Mucosa of descending colon (tissue), 3 donors: ENCODE results near the gene ACTL7A. TPM values are rescaled to one million over a fixed set of nuclear protein-coding genes. Genes with fewer than 3 reads are reported as not detected.

Experiments used
- ATAC-seq: fragments of 200-7000 bp; cut with Tn5 transposase; one replicate; pipeline ENCODE4 v1.9.1; 2020; ENCODE audit warnings: mild to moderate bottlenecking, moderate library complexity
- DNase-seq, 3 donors: peaks; one replicate each; pipeline ENCODE4 v3.0.0-alpha.2; 2020
- H3K36me3 ChIP-seq: fragments of 200-600 bp; one replicate; pipeline ENCODE4 v1.8.0; 2021; ENCODE audit warnings: low read depth, mild to moderate bottlenecking
- H3K4me1 ChIP-seq: fragments of 200-600 bp; one replicate; pipeline ENCODE4 v1.8.0; 2021; ENCODE audit warnings: low read depth, mild to moderate bottlenecking
- H3K4me3 ChIP-seq: fragments of 200-600 bp; one replicate; pipeline ENCODE4 v1.8.0; 2021; ENCODE audit warnings: mild to moderate bottlenecking
- H3K9me3 ChIP-seq: fragments of 200-600 bp; one replicate; pipeline ENCODE4 v1.8.0; 2021; ENCODE audit warnings: mild to moderate bottlenecking
- intact Hi-C, 2 donors: fragments of 100-400 bp; cut with DNase I in 1 of 2; cut with micrococcal nuclease in 1 of 2; formaldehyde crosslinking; loops; one replicate each; pipeline versions ENCODE4 v1.11.0 to v1.11.1; 2022; cut with DNase I, micrococcal nuclease
- total RNA-seq, 3 donors: library from RNA; stranded (reverse); fragmentation: NEBNext Ultra II Directional in 2 of 3; extraction: Animal tissue kit (Norgen Biotek cat#: 25700) in 2 of 3; gene quantifications; one replicate each; pipeline versions ENCODE4 v1.2.1 to v1.2.4, GENCODE V29; 2021 to 2023
- TF ChIP-seq, protein P1 (sequence below): fragments of 200-600 bp; IDR thresholded peaks from one replicate; pipeline ENCODE4 v1.8.0; 2022; ENCODE audit warnings: antibody characterized with exemption, mild to moderate bottlenecking
- donor health status: DM: no; HTN: no; CAD: no; lungs with moderate emphysema.
- donor health status: DM: no; HTN: no; CAD: no.
- donor health status: DM: no; HTN: yes; CAD: no.

Gene ACTL7A
- total RNA-seq, 3 donors from 2014 or later = not detected

DNA sequence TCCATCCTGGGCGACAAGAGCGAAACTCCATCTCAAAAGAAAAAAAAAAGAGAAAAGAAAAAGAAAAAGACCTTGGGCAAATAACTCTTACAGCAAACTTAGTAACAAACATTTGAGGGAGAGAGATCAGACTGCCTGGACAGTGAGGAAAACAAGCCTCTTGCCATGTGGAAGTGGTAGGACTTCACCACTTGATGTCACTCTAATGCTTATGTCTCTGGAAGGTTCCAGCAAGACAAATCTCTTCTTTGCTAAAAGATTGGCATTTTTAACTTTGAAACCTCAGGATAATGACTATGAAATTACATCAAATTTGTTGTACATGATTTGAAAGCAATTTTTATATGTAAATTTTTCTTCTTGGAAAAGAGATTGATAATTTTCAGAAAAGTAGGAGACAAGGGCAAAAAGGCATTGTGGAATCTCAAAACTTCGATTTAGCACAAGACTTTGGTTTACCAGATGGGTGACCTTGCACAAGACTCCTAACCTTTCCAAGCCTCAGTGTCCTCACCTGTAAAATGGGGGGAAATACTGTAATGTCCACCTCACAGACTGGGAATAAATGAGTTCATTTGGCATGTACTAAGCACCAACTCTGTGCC is 11.7 kb upstream of the ACTL7A start:
- TF ChIP-seq, protein P1, sequence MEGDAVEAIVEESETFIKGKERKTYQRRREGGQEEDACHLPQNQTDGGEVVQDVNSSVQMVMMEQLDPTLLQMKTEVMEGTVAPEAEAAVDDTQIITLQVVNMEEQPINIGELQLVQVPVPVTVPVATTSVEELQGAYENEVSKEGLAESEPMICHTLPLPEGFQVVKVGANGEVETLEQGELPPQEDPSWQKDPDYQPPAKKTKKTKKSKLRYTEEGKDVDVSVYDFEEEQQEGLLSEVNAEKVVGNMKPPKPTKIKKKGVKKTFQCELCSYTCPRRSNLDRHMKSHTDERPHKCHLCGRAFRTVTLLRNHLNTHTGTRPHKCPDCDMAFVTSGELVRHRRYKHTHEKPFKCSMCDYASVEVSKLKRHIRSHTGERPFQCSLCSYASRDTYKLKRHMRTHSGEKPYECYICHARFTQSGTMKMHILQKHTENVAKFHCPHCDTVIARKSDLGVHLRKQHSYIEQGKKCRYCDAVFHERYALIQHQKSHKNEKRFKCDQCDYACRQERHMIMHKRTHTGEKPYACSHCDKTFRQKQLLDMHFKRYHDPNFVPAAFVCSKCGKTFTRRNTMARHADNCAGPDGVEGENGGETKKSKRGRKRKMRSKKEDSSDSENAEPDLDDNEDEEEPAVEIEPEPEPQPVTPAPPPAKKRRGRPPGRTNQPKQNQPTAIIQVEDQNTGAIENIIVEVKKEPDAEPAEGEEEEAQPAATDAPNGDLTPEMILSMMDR = no peak
- Histone ChIP-seq H3K36me3 (no peaks in the 10 kb centered on the region), H3K4me3 (no peak overlapping the region), H3K9me3 (no peaks in the 10 kb centered on the region), H3K4me1 (no peaks in the 10 kb centered on the region)
- DNase-seq (no peak), ATAC-seq (no peak)
- intact Hi-C loops = no loop called here

DNA sequence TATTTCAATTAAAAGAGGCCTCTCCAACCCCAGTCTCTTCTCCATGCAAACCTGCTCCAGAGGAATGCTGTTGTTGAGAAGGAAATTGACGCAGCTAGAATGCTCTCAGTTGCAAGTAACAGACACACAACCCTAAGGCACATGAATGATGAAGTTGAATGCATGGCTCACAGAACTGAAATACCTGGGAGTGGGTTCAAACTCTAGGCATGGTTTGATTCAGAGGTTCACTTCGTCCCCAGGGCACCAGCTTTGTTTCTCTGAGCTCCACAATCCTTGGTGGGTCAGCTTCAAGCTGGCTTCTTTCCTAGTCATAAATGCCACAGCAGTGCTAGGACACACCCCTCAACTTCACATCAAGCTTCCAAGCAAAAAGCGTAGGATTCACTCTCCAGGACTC is 10.9 kb upstream of the ACTL7A start:
- TF ChIP-seq, protein P1 = no peak
- no peak for ATAC-seq
- no peaks in the 10 kb centered on the region for H3K4me1 ChIP-seq
- no peak overlapping the region for H3K4me3 ChIP-seq
- intact Hi-C loops = no loop called here
- H3K9me3 ChIP-seq = no peaks in the 10 kb centered on the region
- no peaks in the 10 kb centered on the region for H3K36me3 ChIP-seq
- DNase-seq = no peak

DNA sequence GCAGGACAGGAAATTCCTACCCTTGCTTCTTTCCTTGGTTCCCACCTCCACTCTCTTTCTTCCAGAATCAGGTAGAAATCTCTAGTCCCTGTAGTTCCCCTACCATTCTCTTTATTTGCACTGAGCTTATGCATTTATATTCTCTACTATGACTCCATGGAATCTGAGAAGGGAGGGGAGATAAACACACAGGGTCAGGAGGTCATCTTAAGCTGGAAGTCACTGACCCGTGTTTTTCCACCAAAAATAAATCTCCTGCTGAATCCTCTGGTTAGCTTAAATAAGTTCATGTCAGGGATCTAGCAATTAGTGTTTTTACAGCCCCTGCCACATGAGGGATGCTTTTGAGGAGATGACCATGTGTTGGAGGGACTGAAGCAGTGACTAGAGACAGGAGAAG is 10.0 kb upstream of the ACTL7A start:
- H3K4me1 ChIP-seq = no peaks in the 10 kb centered on the region
- no peaks in the 10 kb centered on the region for H3K36me3 ChIP-seq
- DNase-seq (no peak), ATAC-seq (no peak)
- intact Hi-C loops = no loop called here
- TF ChIP-seq, protein P1 = no peak
- no peak overlapping the region for H3K4me3 ChIP-seq
- H3K9me3 ChIP-seq = no peaks in the 10 kb centered on the region

DNA sequence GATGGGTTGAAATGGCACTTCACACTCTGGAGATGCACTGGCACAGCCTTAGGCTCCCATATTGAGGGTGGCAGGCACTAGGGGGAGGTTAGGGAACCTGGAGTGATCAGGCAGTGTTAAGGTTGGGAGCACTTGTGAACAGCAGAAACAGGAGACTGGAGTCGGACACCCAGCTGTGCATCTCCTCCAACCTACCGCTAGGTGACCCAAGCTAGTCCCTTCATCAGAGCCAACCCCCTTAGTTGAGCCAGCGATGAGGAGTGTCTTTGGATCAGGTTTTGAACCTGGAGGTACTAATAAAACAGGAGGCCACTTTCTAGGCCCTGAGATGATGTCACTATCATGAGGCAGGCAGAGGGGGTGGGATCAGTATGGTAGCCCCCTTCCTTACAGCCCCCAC is 8.0 kb upstream of the ACTL7A start:
- Histone ChIP-seq H3K36me3 (no peaks in the 10 kb centered on the region), H3K4me3 (no peak overlapping the region), H3K4me1 (no peaks in the 10 kb centered on the region), H3K9me3 (no peaks in the 10 kb centered on the region)
- ATAC-seq (no peak), DNase-seq (no peak)
- TF ChIP-seq, protein P1 = no peak
- intact Hi-C loops = no loop called here

DNA sequence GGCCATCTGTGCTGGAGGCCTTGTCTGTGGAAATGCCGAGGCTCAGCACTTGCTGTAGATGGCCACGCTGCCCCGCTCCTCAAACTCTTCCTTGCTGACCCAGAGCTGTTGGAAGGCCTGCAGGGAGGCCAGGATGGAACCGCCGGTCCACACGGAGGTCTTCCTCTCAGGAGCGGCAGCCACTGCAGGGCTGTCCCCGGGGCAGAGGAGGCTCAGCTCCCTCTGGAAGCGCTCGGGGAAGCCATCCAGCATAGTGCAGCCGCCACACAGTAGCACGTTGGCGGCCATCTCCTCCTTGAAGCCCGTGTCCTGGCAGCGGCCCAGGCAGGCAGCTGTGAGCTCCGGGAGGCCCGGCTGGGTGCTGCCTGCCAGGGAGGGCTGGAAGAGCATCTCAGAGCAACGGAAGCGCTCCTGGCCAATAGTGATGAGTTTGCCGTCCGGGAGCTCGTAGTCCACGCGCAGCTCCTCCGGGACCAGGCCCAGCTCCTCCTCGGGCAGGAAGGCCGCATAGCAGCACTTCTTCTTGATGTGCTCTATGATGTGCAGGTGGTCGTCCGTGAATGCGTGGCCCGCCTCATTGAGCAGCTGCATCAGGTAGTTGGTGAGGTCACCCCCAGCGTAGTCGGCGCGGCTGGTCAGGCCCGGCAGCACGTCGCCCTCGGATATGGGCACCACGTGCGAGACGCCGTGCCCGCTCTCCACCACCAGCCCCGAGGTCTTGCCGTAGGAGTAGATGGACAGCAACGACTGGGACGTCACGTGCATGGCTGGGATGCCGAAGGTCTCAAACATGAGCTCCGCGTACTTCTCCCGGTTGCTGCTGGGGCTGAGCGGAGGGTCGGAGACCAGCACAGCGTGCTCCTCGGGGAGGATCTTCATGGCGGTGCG is 7.2 kb upstream of the ACTL7A start:
- H3K4me1 ChIP-seq = no peaks in the 10 kb centered on the region
- no peaks in the 10 kb centered on the region for H3K36me3 ChIP-seq
- intact Hi-C loops = no loop called here
- no peak overlapping the region for H3K4me3 ChIP-seq
- H3K9me3 ChIP-seq = no peaks in the 10 kb centered on the region
- TF ChIP-seq, protein P1 = no peak
- no peak for DNase-seq
- no peak for ATAC-seq
